Stimulated activated effector memory CD8-positive, alpha-beta T cell treated with anti-CD3 and anti-CD28 coated beads, Interleukin-12 subunit alpha, Interleukin-12 subunit beta, amount 100 ng/mL, for 72 hours (primary cell): ENCODE data around the gene DGKK.

Source experiments
- ATAC-seq: fragments of 150-1000 bp; cut with Tn5 transposase; 2 replicates; pipeline ENCODE4 v1.10.0; 2021
- DNase-seq, 2 donors: peaks; one replicate each; pipeline ENCODE4 v3.0.0; 2021 to 2022; ENCODE audit warnings: low spot score in 2 of 2
- H3K27ac Mint-ChIP-seq: one replicate; pipeline ENCODE4 v1.8.0; 2022; ENCODE audit warnings: mild to moderate bottlenecking, mixed read lengths
- H3K36me3 Mint-ChIP-seq: one replicate; pipeline ENCODE4 v1.8.0; 2022; ENCODE audit warnings: mild to moderate bottlenecking, mixed read lengths
- H3K4me1 Mint-ChIP-seq: one replicate; pipeline ENCODE4 v1.8.0; 2022; ENCODE audit warnings: mixed read lengths
- H3K4me3 Mint-ChIP-seq: one replicate; pipeline ENCODE4 v1.8.0; 2022; ENCODE audit warnings: mild to moderate bottlenecking, mixed read lengths
- H3K9me3 Mint-ChIP-seq: one replicate; pipeline ENCODE4 v1.8.0; 2022; ENCODE audit warnings: mixed read lengths

DGKK gene

DNA sequence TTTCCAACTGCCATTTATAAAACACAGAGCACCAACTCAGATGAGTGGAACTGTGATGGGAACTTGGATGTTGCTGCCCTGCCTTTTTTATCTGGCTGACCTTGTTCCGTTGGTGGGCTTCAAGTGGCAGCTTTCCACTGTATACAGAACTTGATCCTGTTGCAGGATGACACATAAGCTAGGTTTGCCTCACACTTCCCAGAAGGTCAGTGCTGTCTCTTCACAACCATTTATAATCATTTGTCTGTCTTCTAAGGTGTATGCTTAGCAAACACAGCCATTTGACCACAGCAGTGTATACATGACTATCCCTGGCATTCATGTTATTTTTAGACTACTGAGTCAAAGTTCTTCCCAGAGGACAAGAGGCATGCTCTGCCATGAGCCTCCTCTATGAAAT lies 20.3 kb downstream of the DGKK start:
- no peak overlapping the region for H3K27ac Mint-ChIP-seq

DNA sequence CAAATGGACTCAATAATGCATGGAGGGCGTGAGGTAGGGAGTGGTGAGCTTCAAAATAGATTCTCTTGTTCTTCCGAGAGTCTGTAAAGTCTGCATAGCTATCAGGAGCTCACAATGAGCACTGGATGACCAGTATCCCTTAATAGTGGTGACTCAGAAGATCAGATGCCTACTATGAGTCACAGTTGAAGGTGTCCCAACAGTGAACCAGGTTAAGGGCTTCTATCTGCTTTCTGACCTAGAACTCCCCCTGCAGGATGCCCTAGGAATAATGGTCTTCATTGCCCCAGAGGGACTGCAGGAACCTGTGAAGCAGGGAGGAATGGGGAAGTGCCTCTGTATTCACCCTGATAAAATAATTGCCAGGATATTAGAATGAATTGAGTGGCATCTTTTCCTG lies 22.1 kb downstream of the DGKK start:
- no peaks in the 10 kb centered on the region for H3K9me3 Mint-ChIP-seq
- no peak overlapping the region for H3K27ac Mint-ChIP-seq
- ATAC-seq: no peak
- no peak overlapping the region for H3K4me3 Mint-ChIP-seq
- H3K36me3 Mint-ChIP-seq: no peaks in the 10 kb centered on the region
- no peak for DNase-seq
- H3K4me1 Mint-ChIP-seq: no peaks in the 10 kb centered on the region

More for the DNA sequence above, 20.3 kb downstream of the DGKK start:
- ATAC-seq: no peak
- Mint-ChIP-seq H3K4me1 (no peaks in the 10 kb centered on the region), H3K9me3 (no peaks in the 10 kb centered on the region), H3K36me3 (no peaks in the 10 kb centered on the region), H3K4me3 (no peak overlapping the region)
- DNase-seq: no peak

DNA sequence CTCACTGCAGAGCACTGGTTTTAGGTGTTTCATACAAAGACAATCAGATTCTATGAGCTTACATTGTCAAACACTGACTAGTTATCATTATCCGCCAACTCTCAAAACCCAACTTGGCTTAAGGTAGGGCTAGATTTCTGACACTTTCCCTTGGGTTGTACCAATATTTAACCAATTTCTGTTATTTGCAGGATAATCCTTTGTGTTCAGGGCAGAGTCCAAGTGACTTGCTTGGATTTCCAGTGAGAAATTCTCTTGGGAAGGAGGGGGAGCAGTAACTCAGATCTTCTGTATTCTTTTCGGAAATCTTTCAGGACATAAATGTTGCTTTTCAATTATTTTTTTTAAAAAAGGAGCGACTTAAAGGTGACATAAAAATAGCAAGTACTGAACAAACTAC lies 23.1 kb downstream of the DGKK start:
- no peaks in the 10 kb centered on the region for H3K4me1 Mint-ChIP-seq
- no peak overlapping the region for H3K4me3 Mint-ChIP-seq
- no peaks in the 10 kb centered on the region for H3K36me3 Mint-ChIP-seq
- no peaks in the 10 kb centered on the region for H3K9me3 Mint-ChIP-seq
- no peak overlapping the region for H3K27ac Mint-ChIP-seq
- ATAC-seq: no peak
- DNase-seq: no peak

DNA sequence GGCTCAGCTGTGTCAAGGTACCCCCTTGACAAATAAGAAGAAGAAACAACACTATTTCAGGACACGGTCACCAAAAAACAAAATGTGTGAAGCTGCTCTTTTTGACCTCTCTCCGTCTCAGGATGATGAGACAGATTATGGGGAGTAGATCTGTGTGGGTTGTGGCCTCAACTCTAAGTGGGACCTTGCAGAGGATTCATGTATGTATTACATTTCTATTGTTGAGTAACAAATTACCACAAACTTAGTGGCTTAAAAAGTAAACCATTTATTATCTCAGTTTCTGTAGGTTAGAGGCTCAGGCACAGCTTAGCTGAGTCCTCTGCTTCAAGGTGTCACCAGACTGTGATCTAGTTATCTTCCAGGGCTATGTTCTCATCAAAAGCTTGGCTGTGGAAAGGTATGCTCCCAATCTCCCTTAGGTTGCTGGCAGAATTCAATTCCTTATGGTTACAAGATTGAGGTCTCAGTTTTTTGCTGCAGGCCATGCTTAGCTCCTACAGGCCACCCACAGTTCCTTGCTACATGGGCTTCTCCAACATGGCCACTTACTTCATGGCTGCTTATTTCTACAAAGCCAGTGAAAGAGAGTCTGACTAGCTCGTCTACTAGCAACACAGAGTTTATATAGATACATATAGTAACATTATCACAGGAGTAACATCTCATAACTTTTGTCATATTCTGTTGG lies 28.1 kb downstream of the DGKK start:
- DNase-seq: no peak
- no peak overlapping the region for H3K4me3 Mint-ChIP-seq
- no peaks in the 10 kb centered on the region for H3K36me3 Mint-ChIP-seq
- no peaks in the 10 kb centered on the region for H3K9me3 Mint-ChIP-seq
- no peaks in the 10 kb centered on the region for H3K4me1 Mint-ChIP-seq
- no peak overlapping the region for H3K27ac Mint-ChIP-seq
- ATAC-seq: no peak

DNA sequence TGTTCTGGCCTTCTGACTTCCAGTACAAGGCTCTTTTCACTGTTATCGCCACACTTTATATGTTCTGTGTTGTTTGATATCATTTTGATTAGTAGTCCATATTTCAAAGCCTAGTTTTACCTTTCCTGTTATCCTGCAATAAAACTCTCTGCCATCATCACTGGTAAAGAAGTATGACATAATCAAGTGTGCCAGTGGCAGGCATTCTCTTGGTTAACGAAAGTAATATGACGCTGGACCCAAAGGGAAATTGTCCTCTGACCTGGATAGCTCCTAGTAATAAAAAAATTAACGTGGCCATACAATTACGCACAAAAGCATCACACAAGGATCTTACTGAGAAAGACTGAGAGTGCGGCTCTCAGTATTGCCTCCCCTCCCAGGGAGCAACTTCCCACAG lies 33.8 kb downstream of the DGKK start:
- no peak overlapping the region for H3K4me3 Mint-ChIP-seq
- H3K27ac Mint-ChIP-seq: no peak overlapping the region
- ATAC-seq: no peak
- H3K36me3 Mint-ChIP-seq: no peaks in the 10 kb centered on the region
- no peak for DNase-seq
- no peaks in the 10 kb centered on the region for H3K4me1 Mint-ChIP-seq
- no peaks in the 10 kb centered on the region for H3K9me3 Mint-ChIP-seq

DNA sequence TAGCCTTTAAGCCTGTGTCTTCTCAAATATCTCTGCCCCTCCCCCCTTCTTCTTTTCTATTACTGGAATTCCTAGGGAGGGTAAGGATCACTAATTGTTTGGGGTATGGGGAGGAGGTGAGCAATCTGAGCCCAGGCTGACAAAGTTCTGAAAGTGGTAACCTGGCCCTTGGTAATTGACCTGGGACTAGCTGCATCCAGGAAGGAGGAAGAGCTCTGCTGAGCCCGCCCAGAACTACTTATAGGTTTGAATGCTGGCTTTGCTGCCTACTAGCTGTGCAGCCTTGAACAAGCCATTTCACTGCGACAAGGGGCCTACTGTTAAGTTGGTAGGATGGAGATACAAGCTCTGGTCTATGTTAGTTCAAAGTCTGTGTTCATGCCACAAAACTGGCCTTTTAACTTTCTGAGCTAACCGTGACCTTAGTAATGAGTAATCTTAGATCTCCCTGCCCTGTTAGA lies 37.8 kb downstream of the DGKK start:
- Mint-ChIP-seq H3K27ac (no peak overlapping the region), H3K4me1 (no peaks in the 10 kb centered on the region), H3K4me3 (no peak overlapping the region), H3K36me3 (no peaks in the 10 kb centered on the region), H3K9me3 (no peaks in the 10 kb centered on the region)
- DNase-seq (no peak), ATAC-seq (no peak)

DNA sequence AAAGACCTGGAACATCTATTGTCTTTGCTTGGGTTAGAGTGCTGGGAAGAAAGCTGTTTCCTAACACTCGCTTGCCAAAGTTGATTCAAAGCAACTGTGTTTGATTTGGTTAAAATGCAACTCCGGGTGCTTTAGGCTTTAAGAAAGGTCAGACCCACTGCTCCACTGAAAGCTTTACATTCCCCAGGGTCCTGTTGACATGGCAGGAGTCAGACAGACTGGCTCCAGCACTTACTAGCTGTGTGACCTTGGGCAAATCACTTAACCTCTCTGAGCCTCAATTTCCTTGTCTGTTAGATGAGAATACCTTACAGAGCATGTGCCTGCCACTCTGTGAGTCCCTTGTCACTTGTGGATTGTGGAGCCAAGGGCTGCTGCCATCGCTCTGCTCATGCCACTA lies 39.0 kb downstream of the DGKK start:
- Mint-ChIP-seq H3K9me3 (no peaks in the 10 kb centered on the region), H3K27ac (no peak overlapping the region), H3K36me3 (no peaks in the 10 kb centered on the region), H3K4me1 (no peaks in the 10 kb centered on the region), H3K4me3 (no peak overlapping the region)
- ATAC-seq (no peak), DNase-seq (no peak)

DNA sequence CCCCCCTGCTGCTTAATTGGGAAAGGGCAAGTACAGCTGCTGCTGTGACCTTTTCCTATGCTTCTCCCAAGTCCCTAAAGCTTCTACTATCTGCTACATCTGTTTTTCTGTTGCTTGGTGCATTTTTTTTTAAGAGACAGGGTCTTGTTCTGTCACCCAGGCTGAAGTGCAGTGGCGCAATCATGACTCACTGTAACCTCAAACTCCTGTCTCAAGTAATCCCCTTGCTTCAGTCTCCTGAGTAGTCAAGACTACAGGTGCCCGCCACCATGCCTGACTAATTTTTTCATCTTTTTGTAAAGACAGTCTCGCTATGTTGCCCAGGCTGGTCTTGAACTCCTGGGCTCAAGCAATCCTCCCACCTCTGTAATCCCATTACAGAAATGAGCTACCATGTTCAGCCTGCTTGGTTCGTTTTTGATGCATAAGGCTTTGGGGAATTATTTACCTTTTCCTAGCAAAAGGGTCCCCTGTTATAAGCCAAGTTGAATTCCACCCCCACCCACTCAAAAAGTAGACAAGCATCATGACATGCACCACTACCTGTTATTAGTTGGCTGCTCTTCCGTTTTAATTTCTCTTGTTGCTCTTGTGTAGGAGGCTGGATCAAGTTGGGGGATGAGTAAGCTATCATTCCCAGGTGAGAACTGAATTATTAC lies 39.6 kb downstream of the DGKK start:
- Mint-ChIP-seq H3K9me3 (no peaks in the 10 kb centered on the region), H3K4me1 (no peaks in the 10 kb centered on the region), H3K36me3 (no peaks in the 10 kb centered on the region), H3K4me3 (no peak overlapping the region), H3K27ac (no peak overlapping the region)
- DNase-seq (no peak), ATAC-seq (no peak)

DNA sequence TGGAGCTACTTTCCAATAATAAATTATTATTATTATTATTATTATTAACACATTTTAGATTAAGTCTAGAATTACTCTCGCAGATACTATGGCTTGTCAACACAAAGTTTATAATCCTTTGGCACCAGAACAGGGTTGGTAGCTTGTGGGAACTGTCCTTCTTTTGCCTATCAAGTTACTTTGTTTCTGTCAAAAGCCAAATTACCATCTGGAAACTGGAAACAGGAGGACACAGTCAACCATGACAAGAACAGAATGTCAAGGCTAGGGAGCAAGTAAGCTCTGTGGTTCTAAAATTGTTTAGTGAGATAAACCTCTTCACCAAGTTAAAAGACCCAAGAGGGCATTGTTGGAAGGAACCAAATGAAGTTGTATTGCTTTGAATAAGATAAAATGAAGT lies 42.5 kb downstream of the DGKK start:
- ATAC-seq (no peak), DNase-seq (no peak)
- Mint-ChIP-seq H3K27ac (no peak overlapping the region), H3K4me3 (no peak overlapping the region), H3K36me3 (no peaks in the 10 kb centered on the region), H3K9me3 (no peaks in the 10 kb centered on the region), H3K4me1 (no peaks in the 10 kb centered on the region)

DNA sequence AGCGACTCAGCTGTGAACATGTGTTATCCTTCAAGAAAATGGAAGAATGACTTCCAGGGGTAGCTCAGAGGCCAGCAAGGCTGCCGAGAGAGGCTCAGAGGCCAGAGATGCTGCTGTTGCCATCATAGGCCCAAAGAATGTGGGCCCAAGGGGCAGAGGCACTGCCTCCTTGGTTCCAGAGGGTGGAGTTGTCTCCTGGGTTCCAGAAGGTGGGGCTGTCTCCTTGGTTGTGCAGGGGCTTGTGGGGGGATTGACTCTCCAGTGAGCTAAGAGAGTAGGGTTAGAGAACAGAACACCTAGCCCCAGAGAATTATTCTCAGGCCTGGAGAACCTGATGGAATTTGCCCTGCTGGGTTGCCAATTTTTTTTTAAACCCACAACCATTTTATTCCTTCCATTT lies 62.6 kb downstream of the DGKK start:
- ATAC-seq: no peak
- no peak for DNase-seq
- H3K4me1 Mint-ChIP-seq: no peaks in the 10 kb centered on the region
- no peaks in the 10 kb centered on the region for H3K36me3 Mint-ChIP-seq
- H3K4me3 Mint-ChIP-seq: no peak overlapping the region
- H3K9me3 Mint-ChIP-seq: no peaks in the 10 kb centered on the region
- H3K27ac Mint-ChIP-seq: no peak overlapping the region

DNA sequence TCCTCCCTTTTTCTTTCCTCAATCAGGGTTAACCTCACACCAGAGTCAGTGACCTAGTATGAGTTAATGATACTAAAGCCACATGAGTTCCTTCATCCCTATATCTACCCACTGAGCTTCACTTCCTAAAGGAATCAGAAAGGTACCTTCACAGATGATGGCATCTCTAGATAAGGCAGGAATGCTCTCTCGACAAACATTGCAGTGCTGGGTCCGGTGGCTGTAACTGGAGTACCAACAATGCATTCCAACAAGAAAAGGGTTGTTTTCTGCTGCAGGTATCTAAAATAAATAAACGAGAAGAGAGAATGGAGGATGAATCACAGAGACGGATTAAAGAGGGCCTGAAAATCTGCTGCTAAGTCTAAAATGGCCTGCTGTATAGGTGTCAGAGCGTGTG lies 66.7 kb downstream of the DGKK start:
- no peaks in the 10 kb centered on the region for H3K4me1 Mint-ChIP-seq
- ATAC-seq (no peak), DNase-seq (no peak)
- H3K4me3 Mint-ChIP-seq: no peak overlapping the region
- H3K9me3 Mint-ChIP-seq: no peaks in the 10 kb centered on the region
- H3K36me3 Mint-ChIP-seq: no peaks in the 10 kb centered on the region
- no peak overlapping the region for H3K27ac Mint-ChIP-seq

DNA sequence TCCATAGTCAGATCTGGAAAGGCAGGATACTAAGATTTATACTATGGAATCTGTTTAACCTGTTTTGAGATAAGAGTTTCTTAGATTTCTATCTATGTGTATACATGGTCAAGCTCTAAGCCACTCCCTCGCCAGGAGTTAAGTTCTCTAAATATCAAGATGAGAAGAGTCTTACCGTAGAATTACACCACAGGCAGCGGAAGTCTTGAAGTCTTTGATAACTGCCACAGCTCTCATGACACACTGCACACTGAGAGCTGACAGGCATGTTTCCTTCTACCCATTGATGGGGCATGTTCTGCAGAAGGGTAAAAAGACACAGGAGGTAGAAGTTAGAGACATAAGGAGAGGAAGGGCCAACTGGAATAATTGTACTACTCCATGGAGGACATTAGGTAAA lies 67.7 kb downstream of the DGKK start:
- H3K4me3 Mint-ChIP-seq: no peak overlapping the region
- no peaks in the 10 kb centered on the region for H3K4me1 Mint-ChIP-seq
- no peak overlapping the region for H3K27ac Mint-ChIP-seq
- ATAC-seq: no peak
- DNase-seq: no peak
- no peaks in the 10 kb centered on the region for H3K9me3 Mint-ChIP-seq
- no peaks in the 10 kb centered on the region for H3K36me3 Mint-ChIP-seq

DNA sequence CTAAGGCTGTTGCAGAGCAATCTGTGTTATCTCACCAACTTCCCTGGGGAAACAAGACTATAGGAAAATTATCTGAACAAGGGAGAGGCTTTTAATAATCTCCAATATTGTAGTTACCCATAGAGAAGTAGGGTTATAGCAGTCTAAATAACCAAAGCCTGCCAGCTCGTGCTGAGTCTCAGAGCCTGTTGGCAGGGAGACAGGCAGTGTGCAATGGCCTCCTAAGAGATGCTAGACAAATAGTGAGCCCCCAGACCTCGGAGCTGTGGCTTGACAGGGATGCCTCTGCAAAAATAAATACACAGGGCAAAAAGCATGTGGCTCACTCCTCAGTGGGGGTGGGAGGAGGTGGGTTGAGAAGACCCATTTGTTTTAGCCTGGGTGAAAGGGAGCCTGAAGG lies 76.7 kb downstream of the DGKK start:
- Mint-ChIP-seq H3K27ac (no peak overlapping the region), H3K9me3 (no peaks in the 10 kb centered on the region), H3K4me1 (no peaks in the 10 kb centered on the region), H3K36me3 (no peaks in the 10 kb centered on the region), H3K4me3 (no peak overlapping the region)
- ATAC-seq (no peak), DNase-seq (no peak)

DNA sequence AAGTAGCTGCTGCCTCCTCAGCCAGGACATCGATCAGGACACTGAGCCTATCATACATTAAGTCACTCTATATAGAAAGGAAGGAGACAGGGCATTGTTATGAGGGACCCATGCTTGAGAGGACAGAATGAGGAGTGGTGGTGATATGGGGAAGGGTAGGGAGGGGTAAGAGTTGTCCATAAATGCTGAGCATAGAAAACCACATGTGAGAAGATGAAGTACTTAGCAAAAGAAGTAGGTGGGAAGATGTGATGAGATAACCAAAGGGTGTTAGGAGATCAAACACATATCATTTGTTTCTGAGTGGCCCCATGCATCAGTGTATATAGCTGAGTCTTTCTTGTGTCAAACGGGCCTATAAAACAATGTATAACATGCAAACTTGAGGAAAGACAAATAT lies 84.1 kb downstream of the DGKK start:
- no peak for ATAC-seq

DNA sequence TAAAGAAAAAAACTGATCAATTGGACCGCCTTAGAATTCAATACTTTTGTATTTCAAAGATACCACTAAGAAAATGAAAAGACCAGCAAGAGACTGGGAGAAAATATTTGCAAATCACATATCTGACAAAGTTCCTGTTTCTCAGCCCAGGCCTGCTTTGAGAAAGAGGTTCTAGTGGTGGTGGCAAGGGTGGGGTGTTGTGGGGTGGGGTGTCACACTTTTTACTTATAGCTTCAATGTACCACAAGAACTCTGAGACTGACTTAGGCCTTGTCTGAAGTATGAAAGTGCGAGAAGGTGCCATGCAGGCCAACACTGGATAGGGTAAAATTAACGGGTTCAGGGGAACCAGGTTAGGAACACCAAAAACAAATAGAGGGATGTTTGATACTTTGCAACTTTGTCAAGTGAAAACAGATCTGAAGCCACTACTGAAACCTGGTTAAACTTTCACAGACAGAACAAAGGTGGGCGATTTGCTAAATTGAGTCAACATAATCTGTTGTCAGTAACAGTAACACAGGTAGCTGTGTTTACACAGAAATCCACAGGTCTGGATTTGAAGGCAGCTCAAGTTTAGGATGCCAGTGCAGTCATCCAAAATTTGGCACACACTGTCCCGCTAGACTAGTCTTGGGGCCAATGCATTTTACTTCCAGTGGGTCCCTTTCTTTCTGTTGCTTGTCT lies 88.8 kb downstream of the DGKK start:
- Mint-ChIP-seq H3K9me3 (no peaks in the 10 kb centered on the region), H3K36me3 (no peaks in the 10 kb centered on the region), H3K4me1 (no peaks in the 10 kb centered on the region), H3K27ac (no peak overlapping the region), H3K4me3 (no peak overlapping the region)
- ATAC-seq (no peak), DNase-seq (no peak)

More for the DNA sequence above, 84.1 kb downstream of the DGKK start:
- Mint-ChIP-seq H3K4me3 (no peak overlapping the region), H3K4me1 (no peaks in the 10 kb centered on the region), H3K27ac (no peak overlapping the region), H3K36me3 (no peaks in the 10 kb centered on the region), H3K9me3 (no peaks in the 10 kb centered on the region)
- DNase-seq: no peak
